H1 (cell line): Measurements from ENCODE around the gene RPP25. TPM values are rescaled to one million over a fixed set of nuclear protein-coding genes. Genes with fewer than 3 reads are reported as not detected.

Experiments used
- BACH1 ChIP-seq: IDR thresholded peaks from 2 replicates; pipeline ENCODE4 v1.6.1; 2012; ENCODE audit warnings: low read length, improper control_type of control experiment
- GTF2F1 ChIP-seq: IDR thresholded peaks from 2 replicates; pipeline ENCODE4 v1.6.1; 2012; ENCODE audit warnings: low read depth, low read length, improper control_type of control experiment, borderline replicate concordance
- NANOG ChIP-seq: IDR thresholded peaks from 2 replicates; pipeline ENCODE4 v1.6.1; 2011; ENCODE audit warnings: low read length, low read depth, mild to moderate bottlenecking, inconsistent platforms; ENCODE audit not compliant: insufficient read depth, poor library complexity, severe bottlenecking
- PHF8 ChIP-seq: fragments of 200-600 bp; sonication (generic); conservative IDR thresholded peaks from 2 replicates; pipeline ENCODE4 v1.7.1; 2012; ENCODE audit warnings: low read depth, mild to moderate bottlenecking, inconsistent platforms, low read length, moderate library complexity
- POLR2A ChIP-seq, 2 experiments: IDR thresholded peaks; 1 replicate in 1 of 2; 2 replicates in 1 of 2; pipeline ENCODE4 v1.6.1; 2011; ENCODE audit warnings: low read depth in 2 of 2, low read length in 2 of 2, mild to moderate bottlenecking in 2 of 2; ENCODE audit errors: control extremely low read depth in 1 of 2
- SP1 ChIP-seq: IDR thresholded peaks from 2 replicates; pipeline ENCODE4 v1.6.1; 2011; ENCODE audit warnings: low read depth, low read length
- TAF1 ChIP-seq: IDR thresholded peaks from 2 replicates; pipeline ENCODE4 v1.6.1; 2011; ENCODE audit warnings: mild to moderate bottlenecking, low read depth, low read length
- TAF7 ChIP-seq: optimal IDR thresholded peaks from 2 replicates; pipeline ENCODE3; 2011; ENCODE audit warnings: low read depth, mild to moderate bottlenecking, inconsistent platforms, low read length, moderate library complexity, borderline replicate concordance
- TBP ChIP-seq: IDR thresholded peaks from 2 replicates; pipeline ENCODE4 v1.6.1; 2011; ENCODE audit warnings: low read depth, low read length, improper control_type of control experiment
- TEAD4 ChIP-seq: IDR thresholded peaks from 2 replicates; pipeline ENCODE4 v1.6.1; 2012; ENCODE audit warnings: low read depth, low read length, inconsistent platforms, mixed read lengths
- polyA plus RNA-seq, 7 experiments: library from polyadenylated mRNA; depleted of rRNA in 3 of 7; stranded (reverse) in 5 of 7; unstranded in 2 of 7; fragments of >200 nt in 5 of 7; fragments of 200-250 nt in 2 of 7; gene quantifications; 1 replicate in 5 of 7; 2 replicates in 1 of 7; 4 replicates in 1 of 7; pipeline versions ENCODE4 v1.2.1 to v1.2.3, GENCODE V29; 2011 to 2013; ENCODE audit warnings: missing spikeins in 2 of 7, mixed read lengths in 2 of 7
- total RNA-seq: library from RNA; stranded (reverse); fragmentation: NEBNext Ultra II Directional; extraction: Animal tissue kit (Norgen Biotek cat#: 25700); gene quantifications from 2 replicates; pipeline ENCODE4 v1.2.1, GENCODE V29; 2021

The RPP25 gene
- total and polyA plus RNA-seq, 2 of the 8 experiments (the other 6 are each of a cell fraction or from before 2014, with no cell fraction given): 17.4 to 19.8 TPM

- TF ChIP-seq NANOG: no peak
- no peak for TF ChIP-seq TAF7
- TF ChIP-seq TEAD4: no peak
- peak in 1 of 2 experiments; percentile 87; a peak in 2 of 3 replicates for TF ChIP-seq POLR2A (IDR thresholded peaks at IDR 0.05; ENCODE audit: control extremely low read depth in 1 of 2, low read depth in 2 of 2, low read length in 2 of 2)
- 0 out of 2 replicates have a peak, but pooled peaks have one; percentile 37 for TF ChIP-seq PHF8
- no peak for TF ChIP-seq GTF2F1
- peak; percentile 72 for TF ChIP-seq TAF1
- TF ChIP-seq SP1: 0 out of 2 replicates have a peak, but pooled peaks have one; percentile 37
- peak; percentile 32; the same call in 1 of the 2 replicates for TF ChIP-seq TBP
- peak; percentile 42; the same call in 1 of the 2 replicates for TF ChIP-seq BACH1
Measured at GRCh38 chr15:74956648-74957475, at the start of gene RPP25 (continued).
